ENCODE measurements around the gene NFASC.

Gene NFASC

DNA sequence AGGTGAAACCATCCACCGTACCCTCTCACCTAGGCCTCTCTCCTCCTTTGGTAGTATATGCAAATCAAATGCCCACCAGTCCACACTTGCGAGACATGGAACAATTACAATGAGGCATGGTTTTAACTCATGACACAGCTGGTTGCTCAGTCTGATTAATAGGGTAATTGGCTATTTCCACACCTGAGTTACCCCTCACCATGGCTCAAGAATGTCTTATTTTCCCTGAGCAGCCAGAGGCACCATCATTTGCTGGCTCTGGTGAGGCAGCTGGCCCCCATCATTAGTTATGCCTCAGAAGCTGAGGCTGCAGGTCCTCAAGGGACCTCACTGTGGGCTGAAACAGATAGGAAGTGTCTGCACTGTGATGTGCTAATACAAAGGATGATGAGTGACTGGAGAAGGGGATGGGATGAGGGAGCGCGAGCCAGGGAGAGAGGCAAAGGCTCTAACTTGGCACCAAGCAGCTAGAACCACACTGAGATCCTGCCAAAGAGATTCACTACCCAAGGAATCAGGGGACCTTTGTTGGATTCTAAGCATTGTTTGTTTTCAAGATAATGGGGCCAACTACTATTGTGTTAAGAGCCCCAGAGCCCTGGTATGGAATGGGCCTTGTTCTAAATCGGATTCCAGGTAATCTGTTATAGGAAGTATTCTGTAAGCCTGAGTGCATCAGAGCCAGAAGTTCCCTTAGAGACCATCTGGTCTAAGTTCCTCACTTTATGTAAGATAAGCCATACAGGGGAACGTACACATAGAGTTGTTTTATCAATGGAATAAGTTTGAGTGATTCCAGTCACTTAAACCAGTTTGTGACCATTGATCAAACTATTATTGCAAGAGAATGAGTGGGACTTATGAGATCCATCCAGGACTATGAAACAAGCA lies 92.3 kb downstream of the NFASC start:
- no peak for DNase-seq

GRCh38 chr1:204967451-204967850 lies 96.8 kb downstream of the NFASC start:
- DNase-seq, result no peak

GRCh38 chr1:204968135-204968534 lies 97.5 kb downstream of the NFASC start:
- no peak for DNase-seq

- DNase-seq, result no peak
Measured at GRCh38 chr1:204968951-204969350, 98.3 kb downstream of the NFASC start.

GRCh38 chr1:204970937-204971336 lies 100.3 kb downstream of the NFASC start:
- DNase-seq, result no peak

GRCh38 chr1:204971517-204972336 lies 101.1 kb downstream of the NFASC start:
- DNase-seq, result no peak

- no peak for DNase-seq
Measured at GRCh38 chr1:204972426-204972825, 101.8 kb downstream of the NFASC start.

GRCh38 chr1:204973449-204973848 lies 102.8 kb downstream of the NFASC start:
- no peak for DNase-seq

DNA sequence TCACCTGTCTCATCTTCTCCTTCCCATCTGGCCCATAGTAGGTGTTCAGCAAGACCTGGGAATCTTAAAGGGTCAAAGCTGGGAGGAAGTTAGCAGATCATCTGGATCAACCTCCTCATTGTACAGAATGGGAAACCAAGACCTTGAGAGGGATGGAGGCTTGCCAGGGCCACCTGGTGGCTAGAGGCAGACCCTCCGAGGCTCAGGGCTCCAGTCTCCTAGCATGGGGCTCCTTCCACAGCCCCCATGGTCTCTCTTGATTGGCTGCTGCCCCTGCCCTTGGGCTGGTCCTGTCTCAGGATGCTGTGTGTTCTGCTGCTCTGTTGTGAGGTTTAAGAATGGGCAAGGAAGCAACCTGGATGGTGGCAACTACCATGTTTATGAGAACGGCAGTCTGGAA lies 103.7 kb downstream of the NFASC start:
- DNase-seq, result no peak

DNA sequence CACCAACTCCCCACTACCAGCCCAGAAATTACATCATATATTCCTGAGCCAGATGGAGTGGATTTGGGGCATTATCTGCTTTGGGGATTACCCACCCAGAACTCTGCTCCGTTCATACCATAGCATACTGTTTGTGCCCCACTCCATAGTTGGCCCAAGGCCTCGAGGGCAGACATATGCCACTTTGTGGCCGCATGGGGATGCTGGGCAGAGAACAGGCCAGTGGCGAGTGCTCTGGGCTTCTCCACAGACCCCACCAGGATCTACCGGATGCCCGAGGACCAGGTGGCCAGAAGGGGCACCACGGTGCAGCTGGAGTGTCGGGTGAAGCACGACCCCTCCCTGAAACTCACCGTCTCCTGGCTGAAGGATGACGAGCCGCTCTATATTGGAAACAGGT lies 104.4 kb downstream of the NFASC start:
- DNase-seq, result no peak

DNA sequence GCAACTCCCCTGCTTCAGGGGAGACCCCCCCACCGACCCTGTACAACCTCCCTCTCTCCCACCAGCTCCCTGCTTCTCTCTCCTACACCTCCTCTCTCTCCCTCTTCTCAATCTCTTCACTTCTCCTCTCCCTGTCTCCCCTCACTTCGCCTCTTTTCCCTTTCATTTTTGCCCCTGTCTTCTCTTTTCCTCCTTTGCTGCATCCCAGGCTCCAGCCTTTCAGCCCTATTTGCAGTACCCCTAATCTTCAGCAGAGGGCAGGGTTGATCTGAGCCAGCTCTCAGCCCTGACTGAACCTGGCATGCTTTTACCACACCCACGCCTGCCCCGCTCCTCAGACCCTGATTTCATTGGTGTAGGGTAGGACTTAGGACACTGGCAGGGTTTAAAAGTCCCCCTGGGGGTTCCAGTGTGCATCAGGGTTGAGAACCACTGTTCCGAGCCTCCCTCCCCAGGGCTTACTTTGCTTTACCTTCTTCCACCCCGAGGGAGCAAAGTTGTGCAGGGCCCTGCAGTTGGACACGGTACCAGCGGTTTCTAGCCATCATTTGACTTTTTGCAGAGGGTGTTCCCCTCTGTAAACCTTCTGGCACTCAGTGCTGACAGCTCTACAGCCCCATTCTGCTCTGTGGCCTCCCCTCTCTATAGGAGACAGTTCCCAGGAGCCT lies 105.0 kb downstream of the NFASC start:
- peak; percentile 14 for DNase-seq

DNA sequence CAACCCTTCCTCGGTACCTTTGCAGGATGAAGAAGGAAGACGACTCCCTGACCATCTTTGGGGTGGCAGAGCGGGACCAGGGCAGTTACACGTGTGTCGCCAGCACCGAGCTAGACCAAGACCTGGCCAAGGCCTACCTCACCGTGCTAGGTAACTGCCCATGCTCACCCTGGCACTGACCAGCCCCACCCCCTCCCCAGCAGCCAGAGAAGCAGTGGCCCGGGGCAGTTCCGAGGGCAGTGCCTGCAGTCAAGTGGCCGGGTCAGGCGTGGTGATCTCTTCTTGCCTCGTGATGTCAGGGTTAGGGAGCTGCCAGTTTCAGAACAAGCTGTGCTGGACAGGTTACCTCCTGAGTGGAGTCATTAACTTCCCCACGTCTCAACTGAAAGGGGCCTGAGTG lies 106.0 kb downstream of the NFASC start:
- DNase-seq, result no peak

DNA sequence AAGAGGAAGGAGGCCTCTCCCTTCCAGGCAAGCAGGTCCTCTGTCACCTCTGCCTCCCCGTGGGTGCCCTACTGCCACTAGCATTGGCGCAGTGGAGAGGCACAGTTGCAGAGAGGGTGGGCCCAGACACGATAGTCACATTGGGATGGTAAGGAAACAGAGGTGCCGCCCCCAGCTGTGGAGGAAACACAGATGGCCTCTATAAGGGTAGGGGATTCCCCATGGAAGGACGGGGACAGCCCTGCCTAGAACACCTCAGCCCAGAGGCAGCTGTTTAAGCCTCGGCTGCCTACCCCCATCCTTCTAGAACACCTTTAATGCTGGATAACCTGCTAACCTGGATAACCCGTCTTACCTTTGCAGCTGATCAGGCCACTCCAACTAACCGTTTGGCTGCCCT lies 106.7 kb downstream of the NFASC start:
- DNase-seq, result no peak

DNA sequence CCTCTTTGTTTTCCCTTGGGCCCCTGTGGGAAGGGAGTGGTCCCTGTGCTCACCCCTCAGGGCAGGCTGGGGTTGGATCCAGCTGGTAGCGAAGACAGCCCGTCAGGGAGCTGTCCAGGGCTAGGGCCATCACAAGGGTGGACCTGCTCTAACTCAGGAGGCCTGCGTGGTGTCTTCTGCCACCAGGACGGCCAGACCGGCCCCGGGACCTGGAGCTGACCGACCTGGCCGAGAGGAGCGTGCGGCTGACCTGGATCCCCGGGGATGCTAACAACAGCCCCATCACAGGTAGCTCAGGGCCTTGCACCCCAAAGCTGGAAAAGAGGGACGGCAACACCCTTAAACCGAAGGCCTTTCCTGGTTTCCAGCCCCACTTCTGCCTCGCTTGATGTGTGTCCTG lies 108.1 kb downstream of the NFASC start:
- no peak for DNase-seq

GRCh38 chr1:204979306-204979705 lies 108.6 kb downstream of the NFASC start:
- DNase-seq, result no peak

DNA sequence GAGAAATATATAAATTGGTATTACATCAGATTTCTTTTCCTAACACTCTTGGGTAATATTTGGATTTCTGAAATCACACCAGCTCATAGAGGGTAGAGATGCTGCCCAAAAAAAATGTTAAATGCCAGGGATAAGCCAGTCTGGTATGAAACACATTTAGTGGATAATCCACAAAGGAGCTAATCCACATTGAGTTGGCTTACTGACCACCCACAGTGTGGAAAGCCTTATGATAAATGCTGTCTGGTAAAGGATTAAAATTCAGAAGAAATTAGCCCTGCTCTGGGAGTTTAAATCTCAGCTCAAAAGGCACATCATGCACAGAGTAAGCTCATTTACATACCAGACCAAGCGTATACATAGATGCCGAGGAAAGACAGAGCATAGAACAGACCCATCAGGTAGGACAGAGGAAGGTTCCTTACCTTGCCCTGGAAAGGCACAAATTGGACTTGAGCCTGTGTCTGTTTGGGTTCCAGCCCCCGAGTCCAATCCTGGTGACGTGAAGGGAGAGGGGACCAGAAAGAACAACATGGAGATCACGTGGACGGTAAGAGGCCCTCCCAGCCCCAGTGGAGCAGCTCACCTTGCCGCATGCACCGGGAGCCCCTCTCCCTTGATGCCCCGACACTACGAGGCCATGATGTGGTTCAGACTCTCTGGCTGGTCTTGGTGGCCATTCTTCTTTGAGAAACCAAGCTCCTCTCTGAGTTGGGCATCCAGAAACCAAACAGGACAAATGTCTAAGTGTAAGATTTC lies 109.4 kb downstream of the NFASC start:
- DNase-seq, result no peak

DNA sequence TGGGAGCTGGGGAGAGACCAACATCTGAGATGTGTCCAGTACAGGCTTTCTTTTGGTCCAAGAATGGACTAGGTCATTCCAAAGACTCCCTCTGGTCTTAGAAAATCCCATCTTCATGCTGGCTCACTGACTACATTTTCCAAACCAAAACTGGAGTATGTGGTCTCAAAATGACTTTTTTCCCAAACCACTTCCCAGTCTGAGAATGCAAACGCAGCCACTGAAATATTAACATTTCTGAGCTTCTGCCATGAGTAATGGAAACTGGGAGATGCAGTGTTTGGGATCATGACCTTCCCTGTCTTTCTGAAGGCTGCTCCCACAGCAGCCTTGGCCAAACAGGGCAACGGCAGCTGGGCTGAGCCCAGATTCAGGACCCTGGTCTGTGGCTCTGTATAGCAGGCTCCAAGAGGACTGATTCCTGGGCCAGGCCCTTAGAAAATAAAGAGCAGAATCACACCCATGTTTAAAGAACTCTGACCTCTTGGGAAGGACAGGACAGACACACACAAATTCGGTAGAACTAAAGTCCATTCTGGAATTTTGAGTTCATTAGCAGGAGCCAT lies 110.3 kb downstream of the NFASC start:
- no peak for DNase-seq

GRCh38 chr1:204983136-204983535 lies 112.5 kb downstream of the NFASC start:
- no peak for DNase-seq

- no peak for DNase-seq
Measured at GRCh38 chr1:204983881-204984280, 113.2 kb downstream of the NFASC start.

DNA sequence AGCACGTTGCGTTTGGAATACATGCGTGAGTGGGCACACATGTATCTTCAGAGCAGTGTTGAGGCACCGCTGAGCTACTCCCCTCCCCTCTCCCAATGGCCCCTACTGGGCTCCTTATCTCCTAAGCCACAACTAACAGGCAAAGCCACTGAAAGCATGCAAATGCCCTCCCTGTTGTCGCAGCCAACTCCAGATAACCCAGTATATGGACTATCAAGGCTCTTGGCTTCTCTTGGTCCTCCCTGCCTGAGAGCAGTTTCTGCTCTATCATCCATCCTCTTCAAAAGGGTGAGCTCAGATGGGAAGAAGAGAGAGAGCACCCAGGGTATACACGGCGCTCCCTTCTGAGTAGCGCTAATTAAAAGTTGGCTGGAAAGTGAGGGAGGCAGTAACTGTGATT lies 113.8 kb downstream of the NFASC start:
- no peak for DNase-seq

DNA sequence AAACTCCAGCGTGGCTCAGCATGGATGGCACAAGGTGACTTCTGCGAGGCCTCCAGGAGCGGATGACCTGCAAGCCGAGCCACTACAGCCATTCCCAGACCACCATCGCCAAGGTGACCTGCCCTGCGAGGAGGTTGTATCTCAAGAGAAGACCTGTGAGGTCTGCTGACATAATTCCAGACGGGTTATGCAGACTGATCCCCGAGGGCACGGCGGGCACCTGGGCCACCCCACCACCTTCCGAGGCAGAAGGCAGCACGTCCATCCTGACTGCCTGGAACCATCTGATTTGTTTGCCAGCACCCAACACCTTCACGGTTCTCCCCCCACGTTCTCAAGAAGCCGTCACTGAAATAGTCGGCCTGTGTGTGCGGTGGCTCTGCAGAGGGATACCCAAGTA lies 115.5 kb downstream of the NFASC start:
- no peak for DNase-seq

GRCh38 chr1:204987689-204988088 lies 117.0 kb downstream of the NFASC start:
- no peak for DNase-seq
